Measurements from ENCODE around the gene ARAF.

- TF ChIP-seq EZH2phosphoT487 (IDR thresholded peaks at IDR 0.05; ENCODE audit: insufficient read depth, low read depth) = no peak
- no peak for TF ChIP-seq EZH2 (IDR thresholded peaks at IDR 0.05; ENCODE audit: insufficient read depth, poor library complexity, severe bottlenecking)
These were observed 18.5 kb downstream of the ARAF start for GRCh38 chrX:47579537-47579936.

Measured in GM23248 (cell line).